Glomerular endothelial cell (primary cell): ENCODE data around the gene TUBG1. TPM values are rescaled to one million over a fixed set of nuclear protein-coding genes. Genes with fewer than 3 reads are reported as not detected.
"Not testable (repeated sequence)": the region's sequence is repeated elsewhere in the genome, so short reads cannot be mapped to it uniquely, and the experiment has no call there.

Source experiments
- DNase-seq: peaks from one replicate; pipeline ENCODE4 v3.0.0-alpha.2; 2011; ENCODE audit warnings: low read depth, low spot score; ENCODE audit errors: extremely low read depth
- total RNA-seq: library from RNA; depleted of rRNA; stranded (reverse); fragments of >200 nt; gene quantifications from 2 replicates; pipeline ENCODE4 v1.2.3, GENCODE V29; 2015

TUBG1 gene
- total RNA-seq, 1 donor from 2014 or later = 75.8 TPM

DNA sequence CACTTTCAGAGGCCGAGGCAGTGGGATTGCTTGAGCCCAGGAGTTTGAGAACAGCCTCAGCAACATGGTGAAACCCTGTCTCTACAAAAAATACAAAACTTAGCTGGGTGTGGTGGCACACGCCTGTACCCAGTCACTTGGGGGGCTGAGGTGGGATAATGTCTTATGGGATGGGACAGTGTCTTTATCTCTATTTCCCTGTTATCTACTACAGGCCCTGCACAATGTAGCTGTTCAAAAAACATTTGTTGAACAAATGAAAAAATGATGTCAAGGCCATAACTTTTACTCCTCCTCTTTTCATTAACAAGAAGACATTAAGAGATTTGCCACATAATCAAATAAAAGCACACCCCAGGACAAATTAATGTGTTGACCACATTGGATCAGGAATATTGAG, 13.8 kb downstream of the TUBG1 start:
- DNase-seq = no peak

DNA sequence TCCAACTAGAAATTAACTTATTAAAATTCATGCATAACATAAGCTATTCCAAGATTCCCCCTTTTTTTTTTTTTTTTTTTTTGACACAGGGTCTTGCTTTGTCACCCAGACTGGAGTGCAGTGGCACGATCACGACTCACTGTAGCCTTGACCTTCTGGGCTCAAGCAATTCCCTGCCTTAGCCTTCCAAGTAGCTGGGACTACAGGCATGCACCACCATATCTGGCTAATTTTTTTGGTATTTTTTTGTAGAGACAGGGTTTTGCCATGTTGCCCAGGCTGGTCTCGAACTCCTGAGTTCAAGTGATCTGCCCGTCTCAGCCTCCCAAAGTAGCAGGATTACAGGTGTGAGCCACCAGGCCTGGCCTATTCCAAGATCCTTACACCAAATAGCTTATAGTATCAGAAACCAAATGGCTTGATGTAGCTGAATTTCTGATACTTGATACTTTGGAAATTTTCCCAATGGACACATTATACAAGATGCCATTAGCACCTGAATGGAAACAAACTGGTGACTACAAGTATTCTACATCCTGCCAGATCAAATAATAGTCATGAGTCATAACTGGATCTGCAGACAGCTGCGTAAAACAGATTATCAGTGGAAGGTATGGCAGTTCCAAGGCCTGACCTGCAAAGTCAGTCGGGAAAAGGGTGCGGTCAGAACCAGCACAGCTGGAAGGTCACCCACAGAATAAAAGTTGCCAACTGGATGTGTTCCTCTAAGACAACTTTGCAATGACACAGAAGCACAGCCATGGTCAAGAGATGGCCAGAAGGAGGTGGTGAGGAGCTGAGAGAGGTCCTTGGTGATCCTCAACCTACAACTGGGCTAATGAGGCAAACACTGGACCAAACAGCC, 14.5 kb downstream of the TUBG1 start:
- DNase-seq = no peak

DNA sequence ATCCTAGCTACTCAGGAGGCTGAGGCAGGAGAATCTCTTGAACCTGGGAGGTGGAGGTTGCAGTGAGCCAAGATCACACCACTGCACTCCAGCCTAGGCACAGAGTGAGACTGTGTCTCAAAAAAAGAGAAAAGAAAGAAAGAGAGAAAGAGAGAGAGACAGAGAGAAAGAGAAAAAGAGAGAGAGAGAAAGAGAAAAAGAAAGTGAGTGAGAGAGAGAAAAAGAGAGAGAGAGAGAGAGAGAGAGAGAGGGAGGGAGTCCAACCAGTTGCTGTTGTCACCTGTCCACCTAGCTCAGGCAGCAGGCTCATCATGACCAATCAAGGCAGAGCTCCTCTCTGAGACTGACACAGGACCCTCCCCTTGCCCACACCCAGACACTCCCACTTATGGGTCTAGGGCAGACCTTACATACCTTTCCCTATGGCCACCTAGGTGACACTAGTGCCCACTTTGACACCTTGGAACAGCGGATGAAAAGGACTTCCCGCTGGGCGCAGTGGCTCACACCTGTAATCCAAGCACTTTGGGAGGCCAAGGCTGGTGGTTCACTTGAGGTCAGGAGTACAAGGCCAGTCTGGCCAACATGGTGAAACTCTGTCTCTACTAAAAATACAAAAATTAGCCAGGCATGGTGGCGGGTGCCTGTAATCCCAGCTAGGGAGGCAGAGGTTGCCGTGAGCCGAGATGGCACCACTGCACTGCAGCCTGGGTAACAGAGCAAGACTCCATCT, 17.7 kb downstream of the TUBG1 start:
- not testable (repeated sequence) for DNase-seq

DNA sequence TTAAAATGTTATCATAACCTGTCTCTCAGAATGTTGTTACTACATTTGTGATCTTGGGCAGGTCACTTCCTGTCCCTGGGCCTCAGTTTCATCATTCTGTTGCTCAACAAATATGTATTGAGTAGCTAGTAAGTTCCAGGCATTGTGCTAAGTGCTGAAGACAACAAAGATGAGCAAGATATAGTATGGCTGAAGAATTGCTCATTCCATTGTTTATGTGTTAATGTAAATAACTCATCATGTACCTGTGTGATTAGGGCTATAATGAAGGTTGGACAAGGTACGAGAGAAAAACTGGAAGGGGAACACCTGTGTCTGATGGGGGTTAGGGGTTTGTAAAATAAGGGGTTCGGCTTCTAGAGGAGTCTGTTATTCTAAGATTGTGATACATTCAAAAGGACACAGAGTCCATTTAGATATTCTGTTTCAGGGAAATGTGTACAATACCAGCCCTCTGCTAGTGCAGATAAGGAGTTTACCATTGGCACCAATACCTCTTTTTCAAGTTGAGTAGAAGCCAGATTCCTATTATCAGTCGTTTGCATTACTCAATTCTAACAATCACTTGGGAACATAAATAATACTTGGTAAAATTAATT, 20.0 kb downstream of the TUBG1 start:
- no peak for DNase-seq

DNA sequence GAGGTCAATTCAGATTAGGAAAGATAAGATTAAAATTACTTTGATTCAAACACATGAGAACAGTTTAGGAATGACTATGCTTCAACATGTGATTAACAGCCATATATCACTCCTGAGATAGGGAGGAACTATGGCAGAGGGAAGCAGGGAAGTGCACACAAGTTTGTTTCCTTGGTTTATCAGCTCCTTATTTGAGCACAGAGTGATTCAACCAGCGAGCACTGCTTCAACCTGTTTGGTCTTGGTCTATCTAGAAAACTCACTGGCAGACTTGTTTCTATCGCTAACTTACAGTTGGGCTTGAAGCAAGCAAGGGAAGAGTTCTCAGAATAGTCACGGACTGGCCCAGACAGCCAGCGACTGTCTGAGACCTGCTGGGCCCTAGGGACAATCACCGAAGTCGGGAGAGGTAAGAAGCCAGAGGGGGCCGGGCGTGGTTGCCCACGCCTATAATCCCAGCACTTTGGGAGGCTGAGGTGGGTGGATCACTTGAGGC, 23.5 kb downstream of the TUBG1 start:
- no peak for DNase-seq

DNA sequence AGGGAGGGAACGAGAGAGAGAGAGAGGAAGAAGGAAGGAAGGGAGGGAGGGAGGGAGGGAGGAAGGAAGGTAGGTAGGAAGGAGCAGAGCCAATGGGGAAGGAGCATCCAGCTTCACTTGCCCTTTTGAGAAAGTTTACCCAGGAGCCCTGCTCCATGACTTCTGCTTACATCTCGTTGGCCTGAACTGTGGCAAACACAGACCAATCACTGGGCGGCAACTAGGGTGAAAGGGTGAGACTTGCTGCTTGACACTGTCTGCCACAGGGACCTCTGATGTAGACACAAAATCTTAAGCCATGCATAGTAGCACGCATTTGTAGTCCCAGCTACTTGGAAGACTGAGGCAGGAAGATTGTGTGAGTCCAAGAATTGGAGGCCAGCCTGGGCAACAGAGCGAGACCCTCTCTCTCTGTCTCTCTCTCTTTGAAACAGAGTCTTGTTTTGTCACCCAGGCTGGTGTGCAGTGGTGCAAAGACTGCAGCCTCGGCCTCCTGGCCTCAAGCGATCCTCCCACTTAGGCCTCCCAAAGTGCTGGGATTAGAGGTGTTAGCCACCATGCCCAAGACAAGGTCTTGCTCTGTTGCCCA, 30.1 kb downstream of the TUBG1 start:
- no peak for DNase-seq

DNA sequence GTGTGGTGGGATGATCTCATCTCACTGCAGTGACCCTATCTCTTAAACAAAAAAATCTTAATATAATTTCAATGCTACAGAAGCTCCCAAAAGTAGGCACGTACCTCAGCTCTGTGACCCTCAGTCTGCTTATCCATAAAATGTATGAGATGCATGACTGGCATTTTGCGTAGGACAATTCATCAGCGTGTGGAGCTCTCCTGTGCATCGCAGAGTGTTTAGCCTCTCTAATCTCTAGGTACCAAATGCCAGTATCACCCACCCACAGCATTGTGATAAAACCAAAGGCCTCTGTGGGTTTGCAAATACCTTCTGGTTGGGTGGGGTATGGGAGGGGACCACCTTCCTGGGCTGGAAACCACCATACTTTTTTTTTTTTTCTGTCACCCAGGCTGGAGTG, 30.6 kb downstream of the TUBG1 start:
- no peak for DNase-seq

DNA sequence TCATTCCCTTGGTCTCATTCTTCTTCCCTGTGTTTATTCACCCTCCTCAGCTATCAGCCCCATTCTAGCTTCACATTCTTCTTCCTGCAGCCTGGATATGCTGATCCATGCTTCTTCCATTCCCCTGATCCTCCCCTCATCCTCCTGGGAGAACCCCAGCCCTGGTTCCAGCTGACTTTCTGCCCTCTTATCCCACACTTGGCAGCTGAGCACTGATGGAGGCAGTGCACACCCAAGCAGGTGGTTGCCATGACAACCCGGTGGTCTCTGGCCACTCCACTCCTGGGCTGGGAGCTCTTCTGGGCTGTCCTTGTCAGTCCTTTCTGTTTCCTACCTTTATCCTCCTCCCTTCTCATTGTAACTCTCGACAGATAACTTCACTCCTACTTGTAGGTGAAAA, 32.9 kb downstream of the TUBG1 start:
- no peak for DNase-seq

DNA sequence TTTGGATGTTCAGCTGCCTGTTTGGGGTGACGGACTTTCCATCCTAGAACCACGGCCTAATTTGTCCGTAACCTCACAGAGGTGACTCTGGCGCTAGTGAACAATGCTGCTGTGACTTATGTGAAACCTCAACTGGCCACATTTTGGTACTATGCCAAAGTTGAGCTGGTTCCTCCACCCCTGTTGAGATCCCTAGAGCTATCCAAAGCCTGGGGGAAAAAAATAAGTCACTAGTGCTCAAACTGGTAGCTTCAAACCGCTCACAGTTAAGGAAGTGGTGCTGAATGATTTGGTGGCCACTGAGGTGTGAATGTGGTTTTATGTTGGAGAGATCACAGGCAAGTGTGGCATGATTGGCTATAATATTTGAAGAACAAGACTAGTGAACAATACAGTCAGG, 38.3 kb downstream of the TUBG1 start:
- no peak for DNase-seq

DNA sequence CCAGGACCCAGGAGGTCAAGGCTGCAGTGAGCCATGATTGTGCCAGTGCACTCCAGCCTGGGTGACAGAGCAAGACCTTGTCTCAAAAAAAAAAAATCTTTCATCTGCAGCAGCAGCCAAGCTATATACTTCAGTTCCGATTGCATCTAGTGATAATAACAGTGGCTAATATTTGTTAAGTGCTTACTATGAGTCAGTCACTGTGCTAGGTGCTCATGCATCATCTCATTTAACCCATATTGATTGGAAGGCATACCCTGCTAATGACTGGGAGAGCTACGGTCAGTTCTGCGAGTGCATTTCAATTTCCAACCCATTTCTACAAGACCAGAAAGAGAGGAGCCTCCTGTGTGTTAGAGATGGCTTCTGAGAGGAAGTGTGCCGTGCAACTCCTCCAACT, 41.9 kb downstream of the TUBG1 start:
- DNase-seq = no peak

DNA sequence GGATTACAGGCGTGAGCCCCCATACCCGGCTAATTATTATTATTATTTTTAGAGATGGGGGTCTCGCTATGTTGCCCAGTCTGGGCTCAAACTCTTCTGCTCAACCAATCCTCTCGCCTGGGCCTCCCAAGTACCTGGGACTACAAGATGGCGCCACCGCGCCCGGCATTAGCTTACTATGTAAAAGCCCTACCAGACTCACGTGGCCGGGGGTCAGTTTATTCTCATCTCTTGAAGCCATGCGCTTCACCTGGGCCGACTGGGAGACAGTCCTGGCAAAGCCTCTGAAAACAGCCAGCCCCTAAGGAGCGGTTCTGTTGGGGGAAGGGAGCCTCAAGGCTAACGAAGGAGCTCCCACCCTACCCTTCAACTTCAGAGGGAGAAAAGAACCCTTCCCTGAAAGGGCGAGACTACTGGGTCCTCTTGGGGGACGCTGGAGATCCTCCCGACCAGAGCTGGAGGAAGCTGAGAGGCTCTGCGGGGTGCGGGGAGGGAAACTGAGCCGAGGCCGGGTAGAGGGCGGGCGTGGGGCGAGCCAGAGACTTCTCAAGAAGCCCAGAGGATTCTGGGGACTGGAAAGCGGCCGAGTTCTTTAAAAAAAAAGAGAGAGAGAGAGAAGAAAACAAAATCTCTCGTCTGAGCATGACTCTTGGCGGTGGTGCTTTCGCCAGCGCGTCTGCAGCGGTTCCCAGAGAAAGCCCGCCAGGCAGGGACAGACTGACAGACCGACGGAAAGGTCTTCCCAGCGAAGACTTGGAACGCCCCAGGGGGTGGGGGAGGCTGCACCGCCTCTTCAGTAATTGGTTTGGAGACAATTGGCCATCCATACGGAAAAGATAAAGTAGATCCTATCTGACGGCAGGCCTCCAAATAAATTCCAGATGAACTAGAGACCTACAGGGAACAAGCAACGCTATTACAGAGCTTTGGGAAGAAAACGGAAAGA, 44.0 kb downstream of the TUBG1 start:
- no peak for DNase-seq

DNA sequence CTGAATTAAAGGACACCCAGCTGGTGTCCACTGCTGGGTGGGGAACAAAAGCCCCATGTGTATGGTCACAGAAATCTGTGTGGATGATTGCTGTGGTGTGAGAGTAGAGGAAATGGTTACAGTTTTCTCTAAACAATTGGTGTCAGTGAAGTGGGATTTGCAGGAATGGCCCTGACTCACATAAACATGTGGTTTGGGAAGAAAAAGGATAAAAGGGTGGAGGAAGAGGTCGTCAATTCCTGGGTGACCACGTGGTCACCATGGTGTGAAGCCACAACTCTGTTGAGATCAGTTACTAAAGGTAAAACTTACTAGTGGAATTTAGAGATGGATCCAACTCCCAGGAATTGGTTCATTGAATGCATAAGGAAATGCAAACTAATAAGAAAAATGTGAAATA, 46.0 kb downstream of the TUBG1 start:
- DNase-seq = no peak

DNA sequence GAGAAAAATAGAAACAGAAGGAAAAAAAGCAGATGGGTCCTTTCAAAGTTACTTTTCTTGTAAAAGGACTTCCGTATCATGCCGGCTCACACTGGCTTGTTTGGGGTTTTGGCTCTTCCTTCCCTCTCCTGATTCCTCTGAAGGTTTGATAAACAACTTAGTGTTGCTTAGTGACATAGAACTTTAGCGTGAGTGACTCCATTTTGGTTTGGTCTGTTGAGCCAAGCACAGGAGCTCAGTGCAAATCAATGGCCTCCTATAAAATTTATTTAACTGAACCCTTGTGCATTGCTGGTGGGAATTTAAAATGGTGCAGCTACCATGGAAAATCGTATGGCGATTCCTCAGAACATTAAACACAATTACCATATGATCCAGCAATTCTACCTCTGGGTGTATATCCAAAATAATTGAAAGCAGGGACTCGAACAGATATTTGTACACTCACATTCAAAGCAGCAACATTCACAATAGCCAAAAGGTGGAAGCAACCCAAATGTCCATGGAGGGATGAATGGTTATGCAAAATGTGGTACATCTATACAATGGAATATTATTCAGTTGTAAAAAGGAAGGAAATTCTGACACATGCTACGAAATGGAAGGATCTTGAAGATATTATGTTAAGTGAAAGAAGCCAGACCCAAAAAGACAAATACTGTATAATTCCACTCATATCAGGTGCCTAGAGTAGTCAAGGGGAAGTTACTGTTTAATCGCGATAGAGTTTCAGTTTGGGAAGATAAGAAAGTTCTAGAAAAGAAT, 48.5 kb downstream of the TUBG1 start:
- no peak for DNase-seq

DNA sequence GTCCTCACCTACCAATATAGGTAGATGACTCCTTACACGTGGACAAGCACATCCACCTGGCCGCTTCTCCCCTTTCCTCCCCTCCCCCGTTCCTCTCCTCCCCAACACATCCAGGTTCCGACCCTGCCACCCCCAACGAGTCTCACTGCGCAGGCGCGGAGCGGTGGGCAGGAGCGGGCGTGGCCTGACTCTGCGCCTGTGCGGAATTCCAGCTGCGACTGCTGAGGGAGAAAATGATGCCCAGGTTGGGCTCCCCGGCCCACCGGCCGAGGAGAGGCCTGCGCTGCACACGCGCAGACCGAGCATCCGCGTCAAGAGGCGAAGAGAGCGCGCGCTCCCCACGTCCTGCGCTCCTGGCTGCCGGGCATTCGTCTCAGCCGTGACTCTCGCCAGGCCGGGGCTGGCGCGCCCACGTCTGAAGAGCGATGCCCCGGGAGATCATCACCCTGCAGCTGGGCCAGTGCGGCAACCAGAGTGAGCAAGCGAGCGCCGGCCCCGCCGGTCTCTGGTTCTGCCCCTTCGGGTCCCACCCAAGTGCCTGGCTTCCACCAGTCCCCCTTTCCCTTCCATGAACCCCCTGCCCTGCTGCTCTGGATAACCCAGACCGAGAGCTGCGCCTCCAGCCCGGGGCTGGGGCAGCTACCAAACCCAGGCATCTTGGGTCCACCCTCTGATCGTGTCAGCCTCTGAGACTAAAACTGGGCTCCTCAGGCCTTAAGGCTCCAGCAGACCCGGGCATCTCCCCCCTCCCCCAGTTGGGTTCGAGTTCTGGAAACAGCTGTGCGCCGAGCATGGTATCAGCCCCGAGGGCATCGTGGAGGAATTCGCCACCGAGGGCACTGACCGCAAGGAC, 49.8 kb downstream of the TUBG1 start, which contains the start of gene TUBG2:
Gene TUBG2 (plus strand): TSS at position 206 of the 853 bp plus-strand sequence. CDS start 220 bp downstream, at position 426.
- DNase-seq = no peak

DNA sequence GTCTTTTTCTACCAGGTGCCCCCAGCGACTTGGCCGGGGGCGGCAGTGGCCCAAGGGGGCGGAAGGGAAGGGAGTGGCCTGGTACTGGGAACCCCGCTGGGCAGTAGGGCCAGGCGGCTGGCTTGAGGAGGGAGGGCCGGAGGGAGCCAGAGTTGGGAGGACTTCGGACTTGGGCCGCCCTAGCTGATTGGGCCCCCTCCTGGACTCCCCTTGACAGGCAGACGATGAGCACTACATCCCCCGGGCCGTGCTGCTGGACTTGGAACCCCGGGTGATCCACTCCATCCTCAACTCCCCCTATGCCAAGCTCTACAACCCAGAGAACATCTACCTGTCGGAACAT, 50.4 kb downstream of the TUBG1 start:
- not testable (repeated sequence) for DNase-seq

DNA sequence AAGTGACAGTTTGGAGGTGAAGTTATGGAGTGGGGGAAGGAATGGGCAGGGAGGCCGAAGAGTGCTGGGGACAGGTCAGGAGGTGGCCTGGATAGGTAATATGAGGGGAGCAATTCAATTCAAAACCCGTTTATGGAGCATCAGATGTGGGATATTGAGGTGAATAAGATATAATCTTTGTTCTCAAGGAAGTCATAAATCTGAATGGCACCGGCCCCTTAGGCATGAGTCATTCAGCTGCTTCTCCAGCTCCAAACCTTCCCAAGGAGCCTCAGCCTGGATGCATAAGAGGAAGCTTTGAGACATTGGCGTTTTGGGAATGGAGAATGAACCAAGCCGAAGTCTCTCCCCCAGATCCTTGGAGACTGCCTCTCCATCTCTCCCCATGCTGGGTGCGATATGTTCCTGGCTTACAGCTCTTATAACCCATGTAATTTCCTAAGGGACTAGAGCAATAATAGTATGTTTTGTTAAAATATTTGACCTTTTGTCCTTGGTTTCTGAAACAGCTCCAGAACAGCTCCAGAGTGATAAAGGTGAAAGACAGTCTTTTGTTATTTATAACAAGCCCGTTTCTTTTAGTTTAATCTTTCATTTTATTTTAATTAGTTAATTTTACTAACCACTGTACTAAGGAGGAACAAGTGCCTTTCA, 51.3 kb downstream of the TUBG1 start:
- no peak for DNase-seq
